ENCODE results near the gene SLC37A1. TPM values are rescaled to one million over a fixed set of nuclear protein-coding genes. Genes with fewer than 3 reads are reported as not detected.

SLC37A1 gene
- total RNA-seq, 1 experiment from 2014 or later, result 11.2 TPM

DNA sequence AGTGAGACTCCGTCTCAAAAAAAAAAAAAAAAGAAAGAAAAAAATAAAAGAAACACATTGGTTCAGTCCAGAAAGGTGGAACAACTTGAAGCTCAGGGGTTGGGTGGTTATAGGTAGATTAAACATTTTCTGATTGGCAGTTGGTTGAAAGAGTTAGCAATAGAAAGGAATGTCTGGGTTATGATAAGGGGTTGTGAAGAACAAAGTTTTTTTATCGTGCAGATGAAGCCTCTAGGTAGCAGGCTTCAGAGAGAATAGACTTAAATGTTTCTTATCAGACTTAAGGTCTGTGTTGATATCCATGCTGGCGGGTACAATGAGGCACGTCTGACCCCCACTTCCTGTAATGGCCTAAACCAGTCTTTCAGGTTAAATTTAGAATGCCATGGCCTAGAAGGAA, 94.8 kb downstream of the SLC37A1 start:
- H3K27me3 ChIP-seq (replicated peaks; ENCODE audit: insufficient read depth, low read depth, low read length, poor library complexity), result no peaks in the 10 kb centered on the region
- intact Hi-C loops (cut with micrococcal nuclease; ENCODE audit: unreplicated experiment), result no loop called here
- TF ChIP-seq, protein P1, sequence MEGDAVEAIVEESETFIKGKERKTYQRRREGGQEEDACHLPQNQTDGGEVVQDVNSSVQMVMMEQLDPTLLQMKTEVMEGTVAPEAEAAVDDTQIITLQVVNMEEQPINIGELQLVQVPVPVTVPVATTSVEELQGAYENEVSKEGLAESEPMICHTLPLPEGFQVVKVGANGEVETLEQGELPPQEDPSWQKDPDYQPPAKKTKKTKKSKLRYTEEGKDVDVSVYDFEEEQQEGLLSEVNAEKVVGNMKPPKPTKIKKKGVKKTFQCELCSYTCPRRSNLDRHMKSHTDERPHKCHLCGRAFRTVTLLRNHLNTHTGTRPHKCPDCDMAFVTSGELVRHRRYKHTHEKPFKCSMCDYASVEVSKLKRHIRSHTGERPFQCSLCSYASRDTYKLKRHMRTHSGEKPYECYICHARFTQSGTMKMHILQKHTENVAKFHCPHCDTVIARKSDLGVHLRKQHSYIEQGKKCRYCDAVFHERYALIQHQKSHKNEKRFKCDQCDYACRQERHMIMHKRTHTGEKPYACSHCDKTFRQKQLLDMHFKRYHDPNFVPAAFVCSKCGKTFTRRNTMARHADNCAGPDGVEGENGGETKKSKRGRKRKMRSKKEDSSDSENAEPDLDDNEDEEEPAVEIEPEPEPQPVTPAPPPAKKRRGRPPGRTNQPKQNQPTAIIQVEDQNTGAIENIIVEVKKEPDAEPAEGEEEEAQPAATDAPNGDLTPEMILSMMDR (conservative IDR thresholded peaks at IDR 0.05; ENCODE audit: low read depth, low read length), result no peak
- no peak for TF ChIP-seq EZH2 (IDR thresholded peaks at IDR 0.05; ENCODE audit: borderline replicate concordance, low read depth, low read length, poor library complexity, severe bottlenecking)
- no peak for DNase-seq (ENCODE audit: low spot score)
- POLR2A ChIA-PET (ENCODE audit: low non-redundant PET), result no interaction called here
- CTCF ChIA-PET, result no interaction called here
- H3K36me3 ChIP-seq (ENCODE audit: insufficient read depth, low read length, poor library complexity, severe bottlenecking), result no peaks in the 10 kb centered on the region
- H3K4me1 ChIP-seq (ENCODE audit: insufficient read depth, low read length, poor library complexity, severe bottlenecking), result no peaks in the 10 kb centered on the region
- no peaks in the 10 kb centered on the region for H3K9me3 ChIP-seq (ENCODE audit: low read depth, low read length, poor library complexity, severe bottlenecking)
- no peak overlapping the region for H3K4me3 ChIP-seq (ENCODE audit: low read depth, low read length, poor library complexity, severe bottlenecking)
- no peak overlapping the region for H3K27ac ChIP-seq (ENCODE audit: low read depth, low read length, poor library complexity, severe bottlenecking)
- BruUV-seq (replicated peaks), result no TSS peak

DNA sequence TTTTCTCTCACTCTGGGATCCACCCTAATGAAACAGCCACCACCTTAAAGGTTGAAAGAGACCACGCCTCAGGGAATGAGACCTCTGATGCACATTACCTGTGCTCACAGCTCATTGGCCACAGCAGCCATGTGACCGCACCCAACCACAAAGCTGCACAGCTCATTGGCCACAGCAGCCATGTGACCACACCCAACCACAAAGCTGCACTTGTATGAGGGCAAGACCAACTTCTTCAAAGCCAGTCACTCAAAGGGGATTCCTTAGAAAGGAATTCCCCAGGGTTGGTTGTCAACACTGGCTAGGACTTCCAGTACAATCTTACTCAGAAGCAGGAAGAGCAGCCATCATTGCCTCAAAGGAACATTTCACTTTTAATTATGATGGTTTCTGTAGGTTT, 96.2 kb downstream of the SLC37A1 start:
- no peaks in the 10 kb centered on the region for H3K27me3 ChIP-seq (replicated peaks; ENCODE audit: insufficient read depth, low read depth, low read length, poor library complexity)
- DNase-seq (ENCODE audit: low spot score), result no peak
- H3K9me3 ChIP-seq (ENCODE audit: low read depth, low read length, poor library complexity, severe bottlenecking), result no peaks in the 10 kb centered on the region
- no peak overlapping the region for H3K27ac ChIP-seq (ENCODE audit: low read depth, low read length, poor library complexity, severe bottlenecking)
- TF ChIP-seq EZH2 (IDR thresholded peaks at IDR 0.05; ENCODE audit: borderline replicate concordance, low read depth, low read length, poor library complexity, severe bottlenecking), result no peak
- TF ChIP-seq, protein P1 (conservative IDR thresholded peaks at IDR 0.05; ENCODE audit: low read depth, low read length), result no peak
- CTCF ChIA-PET, result no interaction called here
- no TSS peak for BruUV-seq (replicated peaks)
- intact Hi-C loops (cut with micrococcal nuclease; ENCODE audit: unreplicated experiment), result no loop called here
- H3K36me3 ChIP-seq (ENCODE audit: insufficient read depth, low read length, poor library complexity, severe bottlenecking), result no peaks in the 10 kb centered on the region
- POLR2A ChIA-PET (ENCODE audit: low non-redundant PET), result no interaction called here
- H3K4me1 ChIP-seq (ENCODE audit: insufficient read depth, low read length, poor library complexity, severe bottlenecking), result no peaks in the 10 kb centered on the region
- H3K4me3 ChIP-seq (ENCODE audit: low read depth, low read length, poor library complexity, severe bottlenecking), result no peak overlapping the region

DNA sequence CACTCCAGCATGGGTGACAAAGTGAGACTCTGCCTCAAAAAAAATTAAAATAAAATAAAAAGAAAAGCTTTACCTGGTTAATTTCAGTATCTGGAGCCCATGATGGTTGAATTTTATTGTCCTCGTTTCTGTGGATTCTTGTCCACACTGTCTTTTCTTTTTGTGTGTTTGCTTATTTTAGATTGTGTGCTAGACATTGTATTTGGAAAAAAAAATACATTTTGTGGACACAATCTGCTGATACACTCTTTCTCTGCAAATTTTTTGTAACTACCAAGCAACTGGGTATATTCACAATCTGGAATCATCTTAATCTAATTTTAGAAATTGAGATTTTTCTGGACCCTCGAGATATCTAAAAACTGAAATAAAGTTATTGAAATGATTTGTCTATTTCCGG, 98.2 kb downstream of the SLC37A1 start:
- Histone ChIP-seq H3K4me3 (ENCODE audit: low read depth, low read length, poor library complexity, severe bottlenecking) (no peak overlapping the region), H3K27me3 (replicated peaks; ENCODE audit: insufficient read depth, low read depth, low read length, poor library complexity) (no peaks in the 10 kb centered on the region), H3K27ac (ENCODE audit: low read depth, low read length, poor library complexity, severe bottlenecking) (no peak overlapping the region), H3K36me3 (ENCODE audit: insufficient read depth, low read length, poor library complexity, severe bottlenecking) (no peaks in the 10 kb centered on the region), H3K4me1 (ENCODE audit: insufficient read depth, low read length, poor library complexity, severe bottlenecking) (no peaks in the 10 kb centered on the region), H3K9me3 (ENCODE audit: low read depth, low read length, poor library complexity, severe bottlenecking) (no peaks in the 10 kb centered on the region)
- no TSS peak for BruUV-seq (replicated peaks)
- intact Hi-C loops (cut with micrococcal nuclease; ENCODE audit: unreplicated experiment), result no loop called here
- DNase-seq (ENCODE audit: low spot score), result no peak
- TF ChIP-seq EZH2 (IDR thresholded peaks at IDR 0.05; ENCODE audit: borderline replicate concordance, low read depth, low read length, poor library complexity, severe bottlenecking), result no peak
- TF ChIP-seq, protein P1 (conservative IDR thresholded peaks at IDR 0.05; ENCODE audit: low read depth, low read length), result no peak
- POLR2A ChIA-PET (ENCODE audit: low non-redundant PET), result no interaction called here
- CTCF ChIA-PET, result no interaction called here

All from A673 (cell line).